HG03025 (cell line): ENCODE measurements around the gene LRIT1.

ENCODE experiments used
- ATAC-seq: cut with Tn5 transposase; IDR thresholded peaks from one replicate; pipeline ENCODE4 v1.9.1; 2021; ENCODE audit warnings: mild to moderate bottlenecking, moderate library complexity; ENCODE audit not compliant: unreplicated experiment, low FRiP score

Gene LRIT1

DNA sequence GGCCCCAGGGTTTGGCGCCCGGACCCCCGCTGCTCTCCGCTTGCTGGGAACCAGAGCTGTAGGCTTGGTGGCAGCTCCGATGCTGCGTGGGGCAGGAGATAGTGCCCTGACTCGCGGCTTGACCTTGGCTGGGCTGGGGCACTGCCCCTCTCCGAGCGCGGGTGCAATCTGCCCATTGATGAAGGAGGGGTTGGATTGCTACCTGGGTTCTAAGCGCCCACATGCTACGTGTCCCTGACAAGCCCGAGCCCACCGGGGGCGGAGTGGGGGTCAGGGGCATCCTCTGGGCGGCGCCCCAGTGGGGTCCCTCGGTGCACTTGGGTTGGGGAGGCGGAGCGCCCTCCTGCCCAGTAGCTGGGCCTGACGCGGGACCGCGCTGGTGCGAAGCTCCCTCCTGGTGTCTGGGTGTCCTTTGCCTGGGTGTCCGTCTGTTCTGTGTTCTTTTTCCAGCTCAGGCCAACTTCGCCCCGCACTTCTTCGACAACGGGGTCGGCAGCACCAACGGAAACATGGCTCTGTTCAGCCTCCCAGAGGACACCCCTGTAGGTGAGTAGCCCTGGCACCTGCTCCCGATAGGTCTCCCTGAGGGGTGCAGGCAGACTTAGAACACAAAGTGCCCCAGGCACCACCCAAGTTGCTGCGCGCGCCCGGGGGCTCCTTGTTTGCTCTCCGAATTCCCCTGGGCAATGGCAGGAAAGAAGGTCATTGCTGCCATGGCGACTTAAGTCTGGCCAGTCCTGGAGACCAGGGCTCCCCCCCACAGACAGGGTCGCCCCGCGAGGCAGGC lies 46.1 kb downstream of the LRIT1 start:
- no peak for ATAC-seq

DNA sequence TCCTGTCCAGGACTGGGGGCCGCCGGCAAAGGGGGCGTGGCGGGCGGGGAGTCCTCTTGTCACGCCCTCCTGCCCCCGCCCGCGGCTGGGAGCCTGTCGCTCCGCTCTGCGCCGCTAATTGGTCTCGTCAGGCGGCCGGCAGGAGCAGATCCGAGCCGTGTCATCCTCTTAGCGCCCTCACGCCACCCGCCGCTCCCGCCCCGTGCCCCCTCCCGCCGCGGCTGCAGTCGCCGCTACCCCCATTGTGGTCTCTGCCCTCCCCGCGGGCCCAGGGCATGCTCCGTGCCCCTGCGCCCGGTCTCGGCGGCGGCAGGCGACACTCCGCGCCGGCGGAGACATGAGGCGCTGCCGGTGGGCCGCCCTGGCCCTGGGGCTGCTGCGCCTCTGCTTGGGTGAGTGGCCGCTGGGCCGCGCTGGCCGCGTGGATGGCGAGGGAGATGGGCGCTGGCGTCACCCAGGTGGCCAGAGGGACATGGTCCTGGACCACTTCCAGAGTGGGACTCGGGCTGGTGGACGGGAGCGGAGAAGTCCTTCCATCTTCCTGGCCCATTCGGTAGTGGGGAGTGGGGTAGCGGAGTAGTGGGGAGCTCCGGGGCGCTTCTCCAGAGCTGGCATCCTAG lies 46.8 kb downstream of the LRIT1 start, which contains the start of gene CDHR1:
CDHR1 (plus strand) TSS at position 114 of the 620 bp plus-strand sequence; CDS start at position 338, 224 bp downstream.
- peak; percentile 57 for ATAC-seq

DNA sequence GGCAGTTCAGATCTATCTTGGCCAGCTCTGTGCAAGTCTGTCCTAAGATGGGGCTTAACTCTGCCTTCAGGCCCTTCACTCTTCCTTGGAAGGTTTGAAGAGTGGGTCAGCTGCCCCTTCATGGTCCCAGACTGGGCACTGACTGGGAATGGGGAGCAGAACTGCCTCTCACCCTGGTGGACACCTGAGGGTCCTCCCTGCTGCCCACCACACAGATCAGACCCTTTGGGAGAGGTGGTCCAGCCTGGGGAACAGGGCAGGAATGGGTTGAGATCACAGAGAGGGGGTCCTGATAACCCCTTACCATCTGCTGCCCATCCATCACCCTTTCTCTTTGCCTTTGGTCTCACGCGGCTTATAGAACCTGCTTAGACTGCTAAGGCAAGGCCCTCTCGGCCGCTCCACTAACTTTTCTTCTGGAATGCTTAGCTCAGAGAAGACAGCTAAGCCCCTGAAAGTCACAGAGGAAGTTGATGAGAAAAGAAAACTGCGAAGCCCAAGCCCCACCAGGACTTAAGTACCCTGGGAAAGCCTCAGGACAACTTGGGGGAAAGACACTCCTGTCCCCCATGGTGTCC lies 47.4 kb downstream of the LRIT1 start:
- peak; percentile 4 for ATAC-seq

DNA sequence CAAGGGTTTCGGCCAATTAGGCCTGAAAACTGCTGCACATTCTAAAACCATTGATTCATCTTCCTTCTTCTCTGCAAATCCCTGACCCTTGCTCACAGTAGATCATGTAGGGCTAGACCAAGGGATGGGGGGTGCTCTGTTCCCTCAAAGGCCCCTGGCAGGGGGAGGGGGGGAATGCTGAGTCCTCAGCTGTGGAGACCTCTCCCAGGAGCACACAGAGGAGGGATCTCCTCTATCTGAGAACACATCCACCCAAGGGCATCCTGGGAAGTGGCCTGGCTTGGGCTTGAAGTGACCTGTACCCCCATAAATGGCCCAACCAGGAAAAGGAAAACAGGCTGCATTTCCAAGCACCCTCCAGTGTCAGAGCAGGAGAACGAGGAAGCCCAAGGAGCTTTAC lies 48.0 kb downstream of the LRIT1 start:
- no peak for ATAC-seq

GRCh38 chr10:84191106-84191505 lies 50.2 kb downstream of the LRIT1 start:
- ATAC-seq: no peak

- ATAC-seq: no peak
Measured at GRCh38 chr10:84190621-84191020, 50.7 kb downstream of the LRIT1 start.

GRCh38 chr10:84188815-84189214 lies 52.5 kb downstream of the LRIT1 start:
- ATAC-seq: no peak

DNA sequence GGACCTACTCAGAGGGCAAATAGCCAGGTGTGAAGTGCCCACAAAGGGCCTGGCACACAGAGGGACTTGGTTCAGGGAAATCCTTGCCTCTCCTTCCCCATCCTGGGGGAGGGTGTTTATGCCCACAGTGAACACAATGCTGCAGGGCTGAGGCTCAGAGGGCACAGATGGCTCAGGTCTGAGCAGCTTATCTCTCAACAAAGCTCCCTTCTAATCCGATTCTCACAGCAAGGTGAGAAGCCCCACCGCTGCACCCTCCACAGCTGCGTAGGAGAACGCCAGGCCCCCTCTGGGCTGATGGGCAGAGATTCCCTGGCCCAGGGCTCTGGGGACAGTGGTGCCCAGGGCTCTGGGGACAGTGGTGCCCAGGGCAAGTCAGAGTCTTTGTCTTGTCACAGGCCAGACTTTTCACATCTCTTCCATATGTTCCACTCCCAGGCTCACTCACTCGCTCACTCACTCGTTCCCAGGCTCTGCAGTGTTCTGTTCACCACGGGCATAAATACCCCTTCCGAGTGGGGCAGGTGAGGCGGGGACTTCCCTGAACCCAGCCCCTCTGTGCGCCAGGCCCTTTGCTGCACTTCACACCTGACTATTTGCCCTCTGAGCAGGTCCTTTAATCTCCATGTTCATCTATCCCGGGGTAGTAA lies 55.7 kb downstream of the LRIT1 start:
- no peak for ATAC-seq

DNA sequence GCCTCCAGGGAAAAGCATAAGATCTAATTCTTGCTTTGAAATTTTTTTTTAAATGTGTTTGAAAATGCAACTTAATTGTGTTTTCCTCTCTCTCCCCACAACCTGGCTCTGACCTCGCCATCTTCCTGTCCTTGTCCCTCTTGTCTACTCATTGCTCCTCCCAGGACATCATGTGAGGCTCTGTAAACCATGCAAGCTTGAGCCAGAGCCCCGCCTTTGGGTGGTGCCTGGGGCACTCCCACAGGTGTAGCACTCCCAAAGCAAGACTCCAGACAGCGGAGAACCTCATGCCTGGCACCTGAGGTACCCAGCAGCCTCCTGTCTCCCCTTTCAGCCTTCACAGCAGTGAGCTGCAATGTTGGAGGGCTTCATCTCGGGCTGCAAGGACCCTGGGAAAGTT lies 56.8 kb downstream of the LRIT1 start:
- no peak for ATAC-seq

DNA sequence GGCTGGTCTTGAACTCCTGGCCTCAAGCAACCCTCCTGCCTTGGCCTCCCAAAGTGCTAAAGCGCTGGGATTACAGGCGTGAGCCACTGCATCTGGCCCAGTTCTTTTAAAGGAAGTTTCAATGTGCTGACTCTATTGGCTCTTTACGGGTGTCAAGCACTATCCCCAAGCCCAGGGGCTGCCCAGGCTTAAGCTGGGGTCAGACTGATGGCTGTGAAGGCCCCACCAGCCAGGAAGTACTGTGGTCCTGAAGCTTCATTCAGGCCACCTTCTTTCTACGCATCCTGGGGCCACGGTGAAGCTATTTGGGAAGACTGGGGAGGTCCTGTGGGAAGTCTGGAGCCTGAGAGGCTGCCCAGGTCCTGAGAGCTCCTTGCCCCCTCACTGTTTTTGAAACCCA lies 59.7 kb downstream of the LRIT1 start:
- no peak for ATAC-seq
